ENCODE results near the gene MXD3.
"Not testable (repeated sequence)": the region's sequence is repeated elsewhere in the genome, so short reads cannot be mapped to it uniquely, and the experiment has no call there.

Gene MXD3

DNA sequence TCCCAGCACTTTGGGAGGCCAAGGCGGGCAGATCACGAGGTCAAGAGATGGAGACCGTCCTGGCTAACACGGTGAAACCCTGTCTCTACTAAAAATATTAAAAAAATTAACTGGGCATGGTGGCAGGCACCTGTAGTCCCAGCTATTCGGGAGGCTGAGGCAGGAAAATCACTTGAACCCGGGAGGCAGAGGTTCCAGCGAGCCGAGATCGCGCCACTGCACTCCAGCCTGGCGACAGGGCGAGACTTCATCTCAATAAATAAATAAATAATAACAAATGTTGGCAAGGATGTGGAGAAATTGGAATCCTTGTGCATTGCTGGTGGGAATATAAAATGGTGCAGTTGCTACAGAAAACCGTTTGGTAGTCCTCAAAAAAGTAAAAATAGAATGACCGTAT is 31.3 kb upstream of the MXD3 start:
- DNase-seq: not testable (repeated sequence)

DNA sequence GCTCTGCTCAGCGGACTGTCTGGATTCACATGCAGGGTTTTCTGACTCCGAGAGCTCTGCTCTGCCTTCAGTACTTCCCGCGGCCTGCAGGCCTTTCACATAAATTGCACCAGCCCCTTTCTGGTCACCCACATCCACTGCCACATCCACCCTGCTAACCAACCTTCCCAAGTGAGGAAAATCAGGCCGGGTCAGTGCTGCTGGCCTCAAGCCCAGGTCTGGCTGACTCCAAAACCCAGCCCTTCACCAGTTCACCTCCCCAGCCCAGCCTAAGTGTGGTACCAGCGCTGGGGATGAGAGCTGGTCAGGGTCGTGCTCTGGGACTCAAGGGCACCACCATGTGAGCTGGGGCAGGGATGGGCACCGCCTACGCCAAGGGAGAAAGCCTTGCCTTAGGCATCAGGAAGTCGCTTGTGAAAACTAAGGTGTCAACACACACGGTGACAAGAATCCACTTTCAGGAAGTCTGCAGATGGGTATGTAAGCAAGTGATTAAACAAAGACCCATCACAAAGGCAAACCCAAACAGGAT is 27.5 kb upstream of the MXD3 start:
- DNase-seq: no peak

DNA sequence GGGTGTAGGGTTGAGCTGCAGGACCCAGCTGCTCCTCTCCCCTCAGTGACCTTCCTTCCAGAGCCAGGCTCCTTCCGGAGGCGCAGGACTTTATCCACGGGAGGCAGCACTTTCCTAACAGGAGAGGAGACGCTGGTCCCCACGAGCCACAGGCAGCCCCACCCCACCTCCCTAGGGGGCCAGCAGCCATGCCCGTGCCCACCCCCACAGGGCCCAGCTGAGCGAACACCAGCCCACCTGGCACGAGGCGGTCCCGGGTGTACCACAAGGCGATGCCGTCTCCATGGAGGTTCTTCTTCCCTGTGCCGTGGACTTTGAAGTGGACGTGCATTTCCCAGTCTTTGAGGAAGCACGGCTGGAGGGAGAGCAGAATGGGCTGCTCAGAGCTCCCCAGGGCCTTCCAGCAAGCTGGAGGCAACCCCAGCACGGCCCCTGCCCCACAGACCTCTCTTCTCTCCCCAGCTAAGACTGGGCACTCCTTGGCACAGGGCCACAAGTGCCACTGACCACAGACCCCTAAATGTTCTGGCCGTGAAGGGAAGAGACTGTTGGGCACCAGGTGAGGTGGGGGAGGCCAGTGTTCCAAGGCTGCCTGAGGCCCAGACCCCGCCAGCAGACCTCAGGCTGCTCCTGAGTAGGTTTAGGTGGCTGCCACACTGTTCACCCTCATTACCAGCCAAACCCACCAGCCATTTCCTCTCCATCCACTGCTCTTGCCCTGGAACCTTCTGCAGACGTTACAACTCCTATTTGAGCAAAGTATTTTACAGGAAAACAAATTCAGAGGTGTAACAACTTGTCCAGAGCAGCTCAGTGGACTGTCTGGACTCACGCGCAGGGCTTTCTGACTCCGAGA is 26.8 kb upstream of the MXD3 start:
- DNase-seq: no peak

DNA sequence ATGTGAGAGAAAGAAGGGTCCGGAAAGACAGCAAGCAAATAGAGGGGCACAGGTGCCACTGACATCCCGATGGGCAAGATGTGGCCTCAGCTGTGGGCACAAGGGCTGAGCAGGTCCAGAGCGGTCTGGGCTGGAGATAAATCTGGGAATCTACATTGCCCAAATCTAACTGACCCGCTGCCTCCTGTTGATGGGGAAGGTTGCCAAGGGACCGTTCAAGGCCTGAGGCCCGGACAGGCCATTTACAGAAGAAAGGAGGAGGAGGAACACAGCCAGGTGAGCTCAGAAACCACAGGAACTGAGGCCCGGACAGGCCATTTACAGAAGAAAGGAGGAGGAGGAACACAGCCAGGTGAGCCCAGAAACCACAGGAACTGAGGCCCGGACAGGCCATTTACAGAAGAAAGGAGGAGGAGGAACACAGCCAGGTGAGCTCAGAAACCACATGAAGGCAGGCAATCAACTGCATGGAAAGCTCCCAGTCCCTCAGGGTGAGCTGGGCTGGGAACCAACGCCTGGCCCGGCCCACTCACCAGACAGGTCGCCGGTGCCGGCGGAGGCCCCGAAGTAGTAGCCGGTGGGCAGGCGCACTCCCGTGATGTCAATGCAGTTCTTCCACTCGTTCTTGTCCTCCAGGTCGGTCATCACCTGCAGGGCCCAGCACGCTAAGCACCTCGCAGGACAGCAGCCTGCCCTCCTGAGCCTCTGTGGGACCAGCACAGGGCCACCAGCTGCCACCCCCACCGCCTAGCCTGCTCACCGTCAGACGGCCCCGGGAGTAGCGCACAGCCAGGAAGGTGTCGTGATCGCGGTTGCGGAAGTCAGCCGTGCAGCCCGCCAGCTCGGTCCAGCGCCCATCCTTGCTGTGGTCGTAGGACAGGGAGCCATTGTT is 25.2 kb upstream of the MXD3 start:
- DNase-seq: no peak

DNA sequence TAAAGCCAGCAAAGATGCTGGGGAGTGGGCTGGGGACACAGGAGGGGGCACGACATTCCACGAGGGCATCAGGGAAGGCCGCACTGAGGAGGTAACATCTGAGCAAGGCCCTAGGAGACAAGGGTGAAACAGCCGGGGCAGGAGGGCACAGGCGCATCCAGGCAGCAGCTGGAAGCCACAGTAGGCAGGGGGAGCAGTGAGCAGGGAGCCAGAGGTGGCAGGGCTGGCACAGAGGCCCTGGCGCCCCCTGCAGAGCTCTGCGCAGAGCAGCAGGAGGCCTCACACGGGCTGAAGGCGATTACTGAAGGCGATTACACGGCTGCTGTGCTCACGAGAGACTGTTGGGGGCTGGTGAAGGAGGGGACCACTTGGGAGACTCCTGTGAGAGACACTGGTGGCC is 24.4 kb upstream of the MXD3 start:
- DNase-seq: no peak

DNA sequence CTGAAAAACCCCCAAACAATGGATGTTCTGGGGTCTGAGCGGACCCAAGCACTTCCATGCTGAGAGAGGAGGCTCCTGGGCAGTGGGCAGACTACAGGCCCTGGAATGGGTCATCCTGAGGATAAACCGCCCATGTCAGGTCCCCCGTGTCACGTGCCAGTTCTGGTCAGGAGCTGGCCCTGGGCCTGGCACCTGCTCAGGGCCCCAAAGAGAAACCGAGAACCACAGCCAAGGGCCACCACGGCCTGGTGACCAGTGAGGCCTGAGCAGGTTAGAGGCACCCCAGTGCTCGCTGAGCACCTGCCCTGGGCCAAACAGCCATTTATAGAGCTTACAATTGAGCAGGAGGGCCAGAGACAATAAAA is 24.0 kb upstream of the MXD3 start:
- no peak for DNase-seq

DNA sequence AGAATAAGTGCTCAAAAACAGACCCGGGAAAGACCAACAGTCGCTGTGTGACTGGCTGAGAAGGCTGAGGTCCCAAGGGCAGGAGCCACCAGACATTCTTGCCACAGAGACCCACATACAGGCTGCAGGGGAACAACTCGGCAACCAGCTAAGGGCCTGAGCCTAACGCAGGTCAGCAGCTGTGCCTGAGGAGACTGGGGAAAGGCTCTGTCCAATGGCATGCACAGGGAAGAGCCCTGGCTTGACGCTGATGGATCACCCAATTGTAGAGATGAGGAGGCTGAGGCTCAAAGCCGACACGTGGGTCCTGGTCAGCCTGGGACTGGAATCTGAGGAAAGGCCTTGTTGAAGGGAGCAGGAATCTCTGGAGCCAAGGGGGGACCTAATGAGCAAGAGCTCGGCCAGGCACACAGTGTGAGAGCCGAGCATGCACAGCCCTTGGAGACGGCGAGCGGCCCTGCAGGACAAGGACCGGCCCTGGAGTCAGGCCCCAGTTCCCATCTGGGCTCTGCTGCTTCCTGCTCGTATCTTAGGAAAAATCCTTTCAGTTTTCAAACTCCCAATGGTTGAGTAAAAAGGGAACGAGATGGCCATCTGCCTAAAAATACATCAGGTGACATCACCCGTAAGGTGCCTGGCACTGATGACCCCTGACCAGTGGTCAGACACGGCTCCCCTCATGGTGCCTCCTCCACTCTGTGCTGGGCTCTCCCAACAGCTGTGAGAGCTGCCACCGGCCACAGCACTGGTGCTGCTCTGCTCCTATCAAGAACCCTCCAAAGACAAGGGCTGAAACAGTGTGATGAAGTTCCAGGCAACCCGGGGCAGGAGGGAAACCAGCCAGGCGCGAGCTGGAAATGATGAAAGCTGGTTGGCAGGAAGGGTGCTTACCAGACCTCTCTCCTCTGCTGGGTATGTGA is 23.3 kb upstream of the MXD3 start:
- no peak for DNase-seq

DNA sequence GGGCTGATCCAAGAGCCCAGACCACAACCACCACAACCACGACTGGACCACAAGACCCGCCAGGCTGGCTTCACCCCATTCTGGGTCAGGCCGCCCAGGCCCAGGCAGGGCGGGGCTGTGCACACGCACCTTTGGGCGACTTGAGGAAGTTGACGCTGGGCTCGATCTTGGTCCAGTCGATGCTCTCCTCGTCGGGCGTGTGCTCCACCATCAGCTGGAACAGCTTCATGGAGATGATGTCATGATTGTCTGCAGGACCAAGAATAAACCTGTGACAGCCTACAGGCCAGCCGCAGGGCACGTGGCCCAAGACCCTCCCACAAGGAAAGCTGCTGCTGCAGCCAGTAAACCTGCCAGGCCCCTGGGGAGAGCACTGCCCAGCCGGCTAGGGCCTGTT is 22.5 kb upstream of the MXD3 start:
- no peak for DNase-seq

DNA sequence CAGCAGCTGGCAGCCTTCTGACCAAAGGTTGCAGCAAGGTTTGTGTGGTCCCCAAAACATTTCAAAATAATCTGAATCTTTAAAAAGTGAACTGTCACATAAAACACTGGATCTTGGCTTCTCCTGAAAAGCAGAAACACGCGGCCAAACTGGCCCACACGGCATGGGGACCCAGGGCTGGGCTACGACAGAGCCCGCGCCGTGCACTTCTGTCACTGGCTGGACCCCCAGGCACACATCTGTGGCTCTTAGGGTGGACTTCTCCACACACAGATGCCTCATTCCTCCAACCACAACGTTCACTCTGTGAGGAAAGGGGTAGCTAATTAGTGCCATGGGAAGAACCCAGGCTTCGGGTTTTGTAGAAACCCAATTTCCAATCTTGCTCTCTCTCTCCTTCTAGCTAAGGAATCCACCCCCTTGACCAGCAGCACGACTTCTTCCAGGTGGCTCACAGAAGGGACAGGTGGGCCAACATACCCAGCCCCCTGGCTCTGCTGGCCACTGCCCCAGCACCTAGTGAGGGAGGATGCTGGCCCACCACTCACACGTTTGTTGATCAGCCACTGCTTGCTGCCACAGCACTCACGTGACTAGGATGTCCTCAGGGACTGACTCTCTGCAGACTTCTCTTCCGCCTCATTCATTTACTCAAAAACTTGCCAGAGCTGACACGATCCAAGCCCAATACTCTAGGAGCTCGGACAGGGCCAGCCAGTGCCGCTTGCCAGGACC is 21.9 kb upstream of the MXD3 start:
- no peak for DNase-seq

DNA sequence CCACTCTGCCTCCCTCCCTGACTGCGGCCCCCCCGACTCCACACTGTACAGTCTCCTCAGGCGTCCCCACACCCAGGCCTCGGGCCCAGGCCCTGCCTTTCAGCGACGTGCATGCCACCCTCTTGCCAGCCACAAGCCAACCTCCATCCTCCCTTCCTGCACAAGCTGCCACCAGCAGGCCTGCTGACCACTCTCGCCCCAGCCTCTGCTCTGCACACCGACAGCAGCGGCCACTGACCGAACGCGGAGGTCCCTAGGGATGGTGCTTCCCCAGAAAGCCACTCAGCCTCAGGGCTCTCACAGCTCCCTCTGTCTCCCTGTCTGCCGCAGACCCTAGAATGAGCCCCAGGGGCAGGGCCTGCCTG is 21.2 kb upstream of the MXD3 start:
- no peak for DNase-seq

DNA sequence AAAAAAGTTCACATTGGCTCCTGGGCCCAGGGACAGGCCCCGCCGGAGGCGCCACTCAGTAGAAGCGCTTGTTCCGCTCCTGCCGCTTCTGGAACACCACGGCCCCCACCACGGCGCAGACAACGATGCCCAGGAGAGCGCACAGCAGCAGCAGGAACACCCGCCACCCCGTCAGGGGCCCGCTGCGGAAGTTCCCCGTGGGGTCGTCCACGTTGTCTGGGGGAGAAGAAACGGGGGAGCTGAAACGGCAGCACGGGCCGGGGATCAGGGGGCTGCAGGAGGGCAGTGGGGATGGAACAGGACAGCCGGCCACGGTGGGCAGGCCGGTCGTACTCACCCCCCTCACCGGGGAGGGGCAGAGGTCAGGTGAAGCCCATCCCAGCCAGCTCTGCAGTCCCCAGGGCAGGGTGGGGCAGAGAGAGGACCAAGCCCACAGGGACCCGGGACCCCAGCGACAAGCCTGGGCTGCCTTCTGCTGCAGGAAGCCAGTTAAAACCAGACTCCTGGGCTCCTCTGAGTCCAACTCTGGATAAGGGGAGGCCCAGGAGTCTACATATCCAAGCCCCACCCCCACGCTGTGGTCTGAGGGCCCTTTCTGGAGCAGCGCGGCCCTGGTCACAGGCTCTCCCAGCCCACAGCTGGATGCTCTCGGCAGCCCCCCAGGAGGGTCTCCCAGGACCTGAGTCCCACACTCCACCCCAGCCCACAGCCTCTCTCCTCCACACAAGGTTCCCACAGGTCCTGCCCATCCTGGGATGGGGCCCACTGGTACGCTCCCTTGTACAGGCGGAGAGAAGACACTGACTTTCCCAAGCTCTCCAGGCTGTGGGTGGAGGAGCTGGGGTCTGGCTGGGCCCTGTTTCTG is 20.6 kb upstream of the MXD3 start:
- DNase-seq: no peak

DNA sequence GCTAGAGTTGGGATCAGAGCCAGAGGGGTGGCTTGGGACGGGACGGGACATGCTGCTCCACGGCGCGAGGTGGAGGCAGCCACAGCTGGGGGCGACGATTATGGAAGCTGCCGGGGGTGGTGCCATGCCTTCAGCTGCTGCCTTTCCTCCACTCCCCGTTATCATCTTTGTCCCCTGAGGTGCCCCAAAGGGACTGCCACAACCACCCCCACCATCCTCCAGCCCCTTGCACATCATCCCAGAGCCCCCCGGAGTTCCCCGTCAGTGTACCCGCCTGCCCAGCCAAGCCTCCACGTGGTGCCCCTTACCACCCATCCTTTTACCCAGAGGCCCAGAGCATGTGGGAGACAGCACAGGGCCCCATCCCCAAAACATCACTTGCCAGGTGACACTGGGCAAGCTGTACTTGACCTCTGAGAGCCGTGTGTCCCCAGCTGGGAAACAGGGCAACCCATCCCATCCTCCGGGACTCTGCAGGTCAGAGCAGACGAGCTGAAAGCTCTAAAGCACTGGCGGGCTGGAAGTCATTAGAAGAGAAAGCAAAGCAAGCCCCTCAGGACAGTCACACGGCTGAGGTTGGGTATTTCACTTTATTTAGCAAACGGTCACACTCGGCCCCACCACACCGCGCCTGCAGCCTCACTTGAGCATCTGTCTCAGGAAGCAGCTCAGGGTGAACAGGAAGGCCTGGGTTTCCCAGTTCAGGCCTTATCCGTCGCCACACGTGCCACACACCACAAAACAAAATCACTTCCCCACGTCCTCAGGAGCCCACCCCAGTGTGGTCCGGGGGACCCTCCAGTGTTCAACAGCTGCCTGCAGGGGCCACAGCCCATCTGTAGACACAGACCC is 19.5 kb upstream of the MXD3 start:
- no peak for DNase-seq

DNA sequence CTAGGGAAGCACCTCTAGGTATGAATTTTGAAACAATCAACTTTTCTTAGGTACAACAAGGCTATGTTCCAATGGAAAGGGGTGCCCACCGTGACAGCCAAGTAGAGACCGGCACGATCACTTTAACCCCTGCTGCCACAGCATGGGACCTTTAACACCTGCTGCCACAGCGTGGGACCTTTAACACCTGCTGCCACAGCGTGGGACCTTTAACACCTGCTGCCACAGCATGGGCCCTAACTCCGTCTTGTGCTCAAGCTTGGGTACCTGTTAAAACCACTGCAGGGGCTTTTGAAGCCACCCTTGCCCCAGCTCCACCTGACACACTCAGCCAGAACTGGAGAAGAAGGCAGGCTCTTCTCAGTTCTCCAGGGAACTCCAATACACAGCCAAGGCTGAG is 18.2 kb upstream of the MXD3 start:
- DNase-seq: no peak

DNA sequence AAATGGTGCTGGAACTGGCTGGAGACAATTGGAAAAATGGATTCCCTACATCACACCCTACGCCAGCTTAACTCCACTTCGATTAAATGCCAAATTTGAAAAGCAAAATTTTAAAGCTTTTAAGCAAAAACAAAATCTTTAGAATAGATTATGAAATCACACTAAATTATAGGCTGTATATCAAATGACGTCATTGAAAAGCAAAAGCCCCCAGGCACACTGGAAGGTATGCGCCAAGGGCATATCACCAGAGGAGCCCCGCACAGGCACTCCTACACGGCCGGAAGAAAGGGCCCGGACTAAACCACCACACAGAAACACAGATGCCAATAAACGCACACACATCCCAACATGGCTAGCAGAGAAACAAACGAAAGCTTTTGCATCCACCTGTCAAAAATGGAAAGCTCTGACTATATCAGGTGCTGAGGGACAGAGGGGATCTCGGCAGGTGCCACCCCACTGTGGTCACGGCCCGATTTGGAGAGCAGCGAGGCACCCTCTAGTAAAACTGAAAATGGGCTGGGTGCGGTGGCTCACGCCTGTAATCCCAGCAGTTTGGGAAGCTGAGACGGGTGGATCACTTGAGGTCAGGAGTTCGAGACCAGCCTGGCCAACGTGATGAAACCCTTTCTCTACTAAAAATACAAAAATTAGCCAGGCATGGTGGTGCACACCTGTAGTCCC is 17.0 kb upstream of the MXD3 start:
- DNase-seq: no peak

DNA sequence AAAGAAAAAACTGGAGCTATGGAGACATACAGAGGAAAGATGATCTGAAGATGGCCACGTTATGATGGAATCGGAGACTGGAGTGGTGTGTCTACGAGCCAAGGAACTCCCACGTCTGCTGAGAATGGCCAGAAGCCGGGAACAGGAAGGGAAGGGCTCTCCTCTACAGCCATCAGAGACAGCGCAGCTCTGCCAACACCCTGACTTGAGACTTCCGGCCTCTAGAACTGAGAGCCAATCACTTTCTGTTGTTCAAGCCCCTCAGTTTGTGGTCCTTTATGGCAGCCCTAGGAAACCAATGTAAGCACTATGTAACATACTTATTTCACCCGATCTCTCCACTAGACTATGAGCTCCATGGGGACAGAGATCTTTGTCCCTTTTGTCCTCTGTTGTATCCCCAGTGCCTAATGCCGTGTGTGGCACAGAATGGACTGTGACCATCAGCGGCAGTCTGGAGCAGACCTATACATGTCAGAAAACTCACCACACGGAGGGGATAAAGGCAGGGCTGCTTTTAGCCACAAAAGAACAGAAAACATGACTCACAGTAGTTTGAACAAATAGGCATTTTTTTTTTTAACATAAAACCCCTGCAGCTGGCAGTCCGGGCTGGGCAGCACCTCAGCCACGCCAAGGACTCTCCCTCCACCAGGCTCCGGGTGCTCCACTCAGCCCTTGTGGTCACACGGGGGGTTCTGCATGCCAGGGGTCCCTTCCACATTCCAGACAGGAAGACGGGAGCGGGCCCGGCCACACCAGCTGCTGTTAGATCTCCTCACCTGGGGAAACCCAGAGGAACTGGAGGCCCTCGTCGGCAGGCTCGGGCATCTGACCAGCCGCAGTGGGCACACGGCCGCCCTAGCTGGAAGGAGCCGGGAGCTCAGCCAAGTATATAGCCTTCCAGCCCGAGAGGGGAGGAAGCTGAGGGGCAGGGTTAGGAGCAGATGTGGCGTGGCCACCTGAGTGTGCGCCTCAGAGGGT is 16.1 kb upstream of the MXD3 start:
- DNase-seq: no peak

DNA sequence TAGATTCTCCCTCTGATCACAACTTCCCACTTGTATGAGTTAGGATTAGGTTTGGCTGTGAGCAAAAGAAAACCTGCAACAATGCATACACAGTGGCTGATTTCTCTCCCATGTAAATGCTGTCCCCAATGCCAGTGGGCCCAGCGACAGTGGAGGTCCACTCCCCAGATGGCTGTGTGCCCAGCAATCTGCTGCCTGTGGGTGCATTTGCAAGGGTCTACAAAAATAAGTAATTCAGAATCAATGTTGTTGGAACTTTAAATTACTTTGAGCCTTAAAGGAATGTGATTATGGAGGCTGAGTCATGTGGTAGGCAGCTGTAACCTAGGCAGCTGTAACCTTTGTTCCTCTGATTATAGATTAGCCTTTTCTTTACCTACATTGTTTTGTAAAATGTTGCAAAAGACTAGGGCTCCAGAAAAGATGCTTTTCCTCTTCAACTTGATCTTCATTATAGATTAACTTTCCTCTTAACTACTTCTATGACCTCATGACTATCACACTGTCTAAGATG is 14.2 kb upstream of the MXD3 start:
- no peak for DNase-seq

DNA sequence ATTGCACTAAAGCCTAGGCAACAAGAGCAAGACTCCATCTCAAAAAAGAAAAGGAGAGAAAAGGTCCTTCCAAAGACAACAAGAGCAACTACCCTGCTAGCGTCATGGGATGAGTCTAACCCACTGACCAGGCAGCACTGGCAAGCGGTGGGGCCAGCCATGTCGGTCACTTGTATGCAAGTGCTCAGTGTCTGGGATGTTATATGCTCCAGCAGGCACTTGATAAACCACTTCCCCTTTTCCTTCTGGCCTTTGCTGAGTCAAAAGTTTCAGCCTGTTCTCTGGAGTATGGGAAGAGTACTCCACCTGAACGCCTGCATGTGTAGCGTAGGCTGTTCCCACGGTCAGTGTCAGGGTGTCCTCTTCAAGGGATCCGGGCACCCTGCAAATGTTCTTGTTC is 9.2 kb upstream of the MXD3 start:
- DNase-seq: no peak

All from activated effector memory CD4-positive, alpha-beta T cell treated with anti-CD3 and anti-CD28 coated beads, Interleukin-2, amount 50 U/mL, for 16 hours (primary cell).